ENCODE data around the gene GRAP2. TPM values are rescaled to one million over a fixed set of nuclear protein-coding genes. Genes with fewer than 3 reads are reported as not detected.

Gene GRAP2
- total and polyA plus RNA-seq, 2 experiments from 2014 or later: 0.42 TPM; not detected in 1

DNA sequence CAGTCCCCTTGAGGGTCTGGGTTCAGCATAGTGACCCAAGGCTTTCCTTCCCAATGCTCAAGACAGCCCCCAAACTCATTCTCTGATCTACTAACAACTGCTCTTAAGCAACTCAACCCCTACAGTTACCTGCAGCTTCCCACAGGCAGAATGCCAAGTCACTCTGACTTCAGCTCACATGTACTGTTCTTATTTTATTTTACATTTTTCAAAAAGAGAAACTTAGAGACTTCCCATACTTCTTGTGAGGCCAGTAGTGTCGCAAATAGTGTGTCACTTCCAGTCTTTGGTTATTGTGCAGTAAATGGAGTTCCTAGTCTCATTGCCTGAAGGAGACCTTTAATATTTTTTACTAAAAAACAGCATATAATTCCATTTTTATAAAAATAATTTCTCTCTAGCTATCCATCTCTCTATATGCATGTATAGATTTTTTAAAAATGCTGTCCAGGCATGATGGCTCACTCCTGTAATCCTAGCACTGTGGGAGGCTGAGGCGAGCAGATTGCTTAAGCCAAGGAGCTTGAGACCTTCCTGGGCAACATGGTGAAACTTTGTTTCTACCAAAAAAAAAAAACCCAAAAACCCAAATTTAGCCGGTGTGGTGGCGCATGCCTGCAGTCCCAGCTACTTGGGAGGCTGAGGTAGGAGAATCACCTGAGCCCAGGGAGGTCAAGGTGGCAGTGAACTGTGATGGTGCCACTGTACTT, 49.1 kb upstream of the GRAP2 start:
- Histone ChIP-seq H3F3A (replicated peaks; ENCODE audit: low read depth) (no peaks in the 10 kb centered on the region), H3K9me2 (ENCODE audit: insufficient read depth) (no peaks in the 10 kb centered on the region), H3K4me3 (no peak overlapping the region), H3K79me2 (replicated peaks; ENCODE audit: insufficient read depth) (no peaks in the 10 kb centered on the region), H4K20me1 (replicated peaks; ENCODE audit: insufficient read depth) (no peaks in the 10 kb centered on the region), H2AFZ (no peak overlapping the region; the same call in 1 of the 2 replicates), H3K4me2 (no peak overlapping the region), H3K27ac (ENCODE audit: low read depth) (no peak overlapping the region), H3K36me3 (ENCODE audit: insufficient read depth) (no peaks in the 10 kb centered on the region), H3K4me1 (ENCODE audit: insufficient read depth) (no peaks in the 10 kb centered on the region), H3K27me3 (ENCODE audit: insufficient read depth) (no peaks in the 10 kb centered on the region)
- Mint-ChIP-seq H3K4me3 (no peak overlapping the region), H3K4me1 (no peaks in the 10 kb centered on the region), H3K9me3 (no peaks in the 10 kb centered on the region), H3K36me3 (ENCODE audit: low read depth) (no peaks in the 10 kb centered on the region), H3K27ac (no peak overlapping the region), H3K27me3 (ENCODE audit: insufficient read depth, low read depth, poor library complexity) (no peaks in the 10 kb centered on the region)
- DNase-seq (ENCODE audit: low spot score): no peak
- ATAC-seq: no peak
- TF ChIP-seq ZNF331 (CRISPR knock-in tag; IDR thresholded peaks at IDR 0.05; ENCODE audit: low read depth): no peak
- no peak for TF ChIP-seq NANOG (IDR thresholded peaks at IDR 0.05; ENCODE audit: borderline replicate concordance)
- TF ChIP-seq POLR2AphosphoS5 (IDR thresholded peaks at IDR 0.05; ENCODE audit: low read depth): no peak
- TF ChIP-seq, protein P1, sequence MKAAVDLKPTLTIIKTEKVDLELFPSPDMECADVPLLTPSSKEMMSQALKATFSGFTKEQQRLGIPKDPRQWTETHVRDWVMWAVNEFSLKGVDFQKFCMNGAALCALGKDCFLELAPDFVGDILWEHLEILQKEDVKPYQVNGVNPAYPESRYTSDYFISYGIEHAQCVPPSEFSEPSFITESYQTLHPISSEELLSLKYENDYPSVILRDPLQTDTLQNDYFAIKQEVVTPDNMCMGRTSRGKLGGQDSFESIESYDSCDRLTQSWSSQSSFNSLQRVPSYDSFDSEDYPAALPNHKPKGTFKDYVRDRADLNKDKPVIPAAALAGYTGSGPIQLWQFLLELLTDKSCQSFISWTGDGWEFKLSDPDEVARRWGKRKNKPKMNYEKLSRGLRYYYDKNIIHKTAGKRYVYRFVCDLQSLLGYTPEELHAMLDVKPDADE (IDR thresholded peaks at IDR 0.05): no peak
- TF ChIP-seq JUNB (IDR thresholded peaks at IDR 0.05; ENCODE audit: unreplicated experiment): no peak
- TF ChIP-seq, protein P2, sequence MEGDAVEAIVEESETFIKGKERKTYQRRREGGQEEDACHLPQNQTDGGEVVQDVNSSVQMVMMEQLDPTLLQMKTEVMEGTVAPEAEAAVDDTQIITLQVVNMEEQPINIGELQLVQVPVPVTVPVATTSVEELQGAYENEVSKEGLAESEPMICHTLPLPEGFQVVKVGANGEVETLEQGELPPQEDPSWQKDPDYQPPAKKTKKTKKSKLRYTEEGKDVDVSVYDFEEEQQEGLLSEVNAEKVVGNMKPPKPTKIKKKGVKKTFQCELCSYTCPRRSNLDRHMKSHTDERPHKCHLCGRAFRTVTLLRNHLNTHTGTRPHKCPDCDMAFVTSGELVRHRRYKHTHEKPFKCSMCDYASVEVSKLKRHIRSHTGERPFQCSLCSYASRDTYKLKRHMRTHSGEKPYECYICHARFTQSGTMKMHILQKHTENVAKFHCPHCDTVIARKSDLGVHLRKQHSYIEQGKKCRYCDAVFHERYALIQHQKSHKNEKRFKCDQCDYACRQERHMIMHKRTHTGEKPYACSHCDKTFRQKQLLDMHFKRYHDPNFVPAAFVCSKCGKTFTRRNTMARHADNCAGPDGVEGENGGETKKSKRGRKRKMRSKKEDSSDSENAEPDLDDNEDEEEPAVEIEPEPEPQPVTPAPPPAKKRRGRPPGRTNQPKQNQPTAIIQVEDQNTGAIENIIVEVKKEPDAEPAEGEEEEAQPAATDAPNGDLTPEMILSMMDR (conservative IDR thresholded peaks at IDR 0.05; ENCODE audit: low read depth in 2 of 2): no peak
- no peak for TF ChIP-seq EZH2 (IDR thresholded peaks at IDR 0.05; ENCODE audit: low read depth, unreplicated experiment)
- TF ChIP-seq, protein P3, sequence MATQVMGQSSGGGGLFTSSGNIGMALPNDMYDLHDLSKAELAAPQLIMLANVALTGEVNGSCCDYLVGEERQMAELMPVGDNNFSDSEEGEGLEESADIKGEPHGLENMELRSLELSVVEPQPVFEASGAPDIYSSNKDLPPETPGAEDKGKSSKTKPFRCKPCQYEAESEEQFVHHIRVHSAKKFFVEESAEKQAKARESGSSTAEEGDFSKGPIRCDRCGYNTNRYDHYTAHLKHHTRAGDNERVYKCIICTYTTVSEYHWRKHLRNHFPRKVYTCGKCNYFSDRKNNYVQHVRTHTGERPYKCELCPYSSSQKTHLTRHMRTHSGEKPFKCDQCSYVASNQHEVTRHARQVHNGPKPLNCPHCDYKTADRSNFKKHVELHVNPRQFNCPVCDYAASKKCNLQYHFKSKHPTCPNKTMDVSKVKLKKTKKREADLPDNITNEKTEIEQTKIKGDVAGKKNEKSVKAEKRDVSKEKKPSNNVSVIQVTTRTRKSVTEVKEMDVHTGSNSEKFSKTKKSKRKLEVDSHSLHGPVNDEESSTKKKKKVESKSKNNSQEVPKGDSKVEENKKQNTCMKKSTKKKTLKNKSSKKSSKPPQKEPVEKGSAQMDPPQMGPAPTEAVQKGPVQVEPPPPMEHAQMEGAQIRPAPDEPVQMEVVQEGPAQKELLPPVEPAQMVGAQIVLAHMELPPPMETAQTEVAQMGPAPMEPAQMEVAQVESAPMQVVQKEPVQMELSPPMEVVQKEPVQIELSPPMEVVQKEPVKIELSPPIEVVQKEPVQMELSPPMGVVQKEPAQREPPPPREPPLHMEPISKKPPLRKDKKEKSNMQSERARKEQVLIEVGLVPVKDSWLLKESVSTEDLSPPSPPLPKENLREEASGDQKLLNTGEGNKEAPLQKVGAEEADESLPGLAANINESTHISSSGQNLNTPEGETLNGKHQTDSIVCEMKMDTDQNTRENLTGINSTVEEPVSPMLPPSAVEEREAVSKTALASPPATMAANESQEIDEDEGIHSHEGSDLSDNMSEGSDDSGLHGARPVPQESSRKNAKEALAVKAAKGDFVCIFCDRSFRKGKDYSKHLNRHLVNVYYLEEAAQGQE (IDR thresholded peaks at IDR 0.05; ENCODE audit: unreplicated experiment): no peak
- TF ChIP-seq, protein P4, sequence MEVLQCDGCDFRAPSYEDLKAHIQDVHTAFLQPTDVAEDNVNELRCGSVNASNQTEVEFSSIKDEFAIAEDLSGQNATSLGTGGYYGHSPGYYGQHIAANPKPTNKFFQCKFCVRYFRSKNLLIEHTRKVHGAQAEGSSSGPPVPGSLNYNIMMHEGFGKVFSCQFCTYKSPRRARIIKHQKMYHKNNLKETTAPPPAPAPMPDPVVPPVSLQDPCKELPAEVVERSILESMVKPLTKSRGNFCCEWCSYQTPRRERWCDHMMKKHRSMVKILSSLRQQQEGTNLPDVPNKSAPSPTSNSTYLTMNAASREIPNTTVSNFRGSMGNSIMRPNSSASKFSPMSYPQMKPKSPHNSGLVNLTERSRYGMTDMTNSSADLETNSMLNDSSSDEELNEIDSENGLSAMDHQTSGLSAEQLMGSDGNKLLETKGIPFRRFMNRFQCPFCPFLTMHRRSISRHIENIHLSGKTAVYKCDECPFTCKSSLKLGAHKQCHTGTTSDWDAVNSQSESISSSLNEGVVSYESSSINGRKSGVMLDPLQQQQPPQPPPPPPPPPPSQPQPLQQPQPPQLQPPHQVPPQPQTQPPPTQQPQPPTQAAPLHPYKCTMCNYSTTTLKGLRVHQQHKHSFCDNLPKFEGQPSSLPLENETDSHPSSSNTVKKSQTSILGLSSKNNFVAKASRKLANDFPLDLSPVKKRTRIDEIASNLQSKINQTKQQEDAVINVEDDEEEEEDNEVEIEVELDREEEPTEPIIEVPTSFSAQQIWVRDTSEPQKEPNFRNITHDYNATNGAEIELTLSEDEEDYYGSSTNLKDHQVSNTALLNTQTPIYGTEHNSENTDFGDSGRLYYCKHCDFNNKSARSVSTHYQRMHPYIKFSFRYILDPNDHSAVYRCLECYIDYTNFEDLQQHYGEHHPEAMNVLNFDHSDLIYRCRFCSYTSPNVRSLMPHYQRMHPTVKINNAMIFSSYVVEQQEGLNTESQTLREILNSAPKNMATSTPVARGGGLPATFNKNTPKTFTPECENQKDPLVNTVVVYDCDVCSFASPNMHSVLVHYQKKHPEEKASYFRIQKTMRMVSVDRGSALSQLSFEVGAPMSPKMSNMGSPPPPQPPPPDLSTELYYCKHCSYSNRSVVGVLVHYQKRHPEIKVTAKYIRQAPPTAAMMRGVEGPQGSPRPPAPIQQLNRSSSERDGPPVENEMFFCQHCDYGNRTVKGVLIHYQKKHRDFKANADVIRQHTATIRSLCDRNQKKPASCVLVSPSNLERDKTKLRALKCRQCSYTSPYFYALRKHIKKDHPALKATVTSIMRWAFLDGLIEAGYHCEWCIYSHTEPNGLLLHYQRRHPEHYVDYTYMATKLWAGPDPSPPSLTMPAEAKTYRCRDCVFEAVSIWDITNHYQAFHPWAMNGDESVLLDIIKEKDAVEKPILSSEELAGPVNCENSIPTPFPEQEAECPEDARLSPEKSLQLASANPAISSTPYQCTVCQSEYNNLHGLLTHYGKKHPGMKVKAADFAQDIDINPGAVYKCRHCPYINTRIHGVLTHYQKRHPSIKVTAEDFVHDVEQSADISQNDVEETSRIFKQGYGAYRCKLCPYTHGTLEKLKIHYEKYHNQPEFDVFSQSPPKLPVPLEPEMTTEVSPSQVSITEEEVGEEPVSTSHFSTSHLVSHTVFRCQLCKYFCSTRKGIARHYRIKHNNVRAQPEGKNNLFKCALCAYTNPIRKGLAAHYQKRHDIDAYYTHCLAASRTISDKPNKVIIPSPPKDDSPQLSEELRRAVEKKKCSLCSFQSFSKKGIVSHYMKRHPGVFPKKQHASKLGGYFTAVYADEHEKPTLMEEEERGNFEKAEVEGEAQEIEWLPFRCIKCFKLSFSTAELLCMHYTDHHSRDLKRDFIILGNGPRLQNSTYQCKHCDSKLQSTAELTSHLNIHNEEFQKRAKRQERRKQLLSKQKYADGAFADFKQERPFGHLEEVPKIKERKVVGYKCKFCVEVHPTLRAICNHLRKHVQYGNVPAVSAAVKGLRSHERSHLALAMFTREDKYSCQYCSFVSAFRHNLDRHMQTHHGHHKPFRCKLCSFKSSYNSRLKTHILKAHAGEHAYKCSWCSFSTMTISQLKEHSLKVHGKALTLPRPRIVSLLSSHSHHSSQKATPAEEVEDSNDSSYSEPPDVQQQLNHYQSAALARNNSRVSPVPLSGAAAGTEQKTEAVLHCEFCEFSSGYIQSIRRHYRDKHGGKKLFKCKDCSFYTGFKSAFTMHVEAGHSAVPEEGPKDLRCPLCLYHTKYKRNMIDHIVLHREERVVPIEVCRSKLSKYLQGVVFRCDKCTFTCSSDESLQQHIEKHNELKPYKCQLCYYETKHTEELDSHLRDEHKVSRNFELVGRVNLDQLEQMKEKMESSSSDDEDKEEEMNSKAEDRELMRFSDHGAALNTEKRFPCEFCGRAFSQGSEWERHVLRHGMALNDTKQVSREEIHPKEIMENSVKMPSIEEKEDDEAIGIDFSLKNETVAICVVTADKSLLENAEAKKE (CRISPR knock-in tag; IDR thresholded peaks at IDR 0.05): no peak
- TF ChIP-seq CREB1 (CRISPR knock-in tag; IDR thresholded peaks at IDR 0.05; ENCODE audit: low read depth): no peak
- TF ChIP-seq ZNF114 (CRISPR knock-in tag; IDR thresholded peaks at IDR 0.05): no peak
- no peak for TF ChIP-seq STAT1 (IDR thresholded peaks at IDR 0.05; ENCODE audit: unreplicated experiment)
- no peak for TF ChIP-seq EZH2phosphoT487 (IDR thresholded peaks at IDR 0.05; ENCODE audit: unreplicated experiment)
